Measurements from ENCODE around the gene PPP1R26. TPM values are rescaled to one million over a fixed set of nuclear protein-coding genes. Genes with fewer than 3 reads are reported as not detected.

The PPP1R26 gene, protein sequence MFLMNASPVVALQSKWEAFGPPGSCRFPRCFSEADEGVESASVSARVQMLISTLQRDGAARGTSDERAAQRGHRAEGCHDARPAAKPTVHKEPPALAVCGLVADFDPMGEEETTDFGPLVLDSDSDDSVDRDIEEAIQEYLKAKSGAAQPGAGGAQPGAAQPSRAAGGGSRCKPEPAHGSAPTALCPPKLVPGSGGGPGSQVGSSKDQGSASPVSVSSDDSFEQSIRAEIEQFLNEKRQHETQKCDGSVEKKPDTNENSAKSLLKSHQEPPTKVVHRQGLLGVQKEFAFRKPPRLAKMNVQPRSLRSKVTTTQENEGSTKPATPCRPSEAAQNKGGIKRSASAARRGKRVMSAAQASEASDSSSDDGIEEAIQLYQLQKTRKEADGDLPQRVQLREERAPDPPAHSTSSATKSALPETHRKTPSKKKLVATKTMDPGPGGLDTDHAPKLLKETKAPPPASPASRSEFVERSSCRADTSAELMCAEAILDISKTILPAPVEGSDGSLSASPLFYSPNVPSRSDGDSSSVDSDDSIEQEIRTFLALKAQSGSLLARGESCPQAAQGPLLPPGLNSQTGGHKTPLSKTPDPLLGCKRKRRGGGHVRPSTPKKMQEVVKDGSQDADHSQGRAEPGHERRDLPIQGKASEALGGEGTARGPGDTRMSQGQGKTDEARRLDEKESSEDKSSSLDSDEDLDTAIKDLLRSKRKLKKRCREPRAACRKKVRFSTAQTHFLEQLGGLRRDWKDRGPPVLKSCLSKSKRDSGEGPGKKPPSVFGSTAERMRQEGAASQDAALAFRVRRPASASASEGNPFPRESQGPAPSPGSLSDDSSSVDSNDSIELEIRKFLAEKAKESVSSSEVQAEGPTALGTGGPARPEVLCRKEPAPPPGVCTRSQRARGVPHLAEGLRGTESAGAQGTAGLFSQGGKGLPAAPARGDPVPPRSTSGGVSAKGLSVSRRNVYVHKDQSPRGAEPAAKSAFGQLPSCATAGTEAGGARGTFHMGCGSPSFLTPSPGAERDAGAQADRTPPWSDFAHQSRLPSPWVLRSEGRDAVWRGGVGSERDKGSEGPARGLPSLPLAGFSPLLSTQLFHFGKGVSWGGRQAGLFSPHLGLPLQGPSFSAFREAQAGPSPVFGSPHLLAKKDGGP (N-terminal part only)
- total RNA-seq (2012; rRNA removed) (3.8 and 4.4 TPM in 2 replicates), polyA plus RNA-seq (2012; rRNA removed) (5.6 and 6.0 TPM in 2 replicates), Bru-seq, nascent RNA (percentile 47 among the genes with signal in this experiment), BruChase-seq, experiment 1, labeled RNA remaining after a 6-hour chase (percentile 60 among the genes with signal in this experiment), BruChase-seq, experiment 2, labeled RNA remaining after a 2-hour chase (percentile 60 among the genes with signal in this experiment)
- 3.3 and 5.6 TPM in 2 replicates for polyA plus RNA-seq (2012; cell fraction: cytosol; rRNA removed)
- polyA plus RNA-seq (2012; cell fraction: nucleus; rRNA removed; ENCODE audit: low replicate concordance) = 9.3 and 10.5 TPM in 2 replicates
- long read RNA-seq, full-length matches to known transcripts = 11 of 13 reads
- long read RNA-seq, partial matches to known transcripts = 0 of 13 reads
- long read RNA-seq, other reads (novel, unspliced or antisense) = 2 of 13 reads

DNA sequence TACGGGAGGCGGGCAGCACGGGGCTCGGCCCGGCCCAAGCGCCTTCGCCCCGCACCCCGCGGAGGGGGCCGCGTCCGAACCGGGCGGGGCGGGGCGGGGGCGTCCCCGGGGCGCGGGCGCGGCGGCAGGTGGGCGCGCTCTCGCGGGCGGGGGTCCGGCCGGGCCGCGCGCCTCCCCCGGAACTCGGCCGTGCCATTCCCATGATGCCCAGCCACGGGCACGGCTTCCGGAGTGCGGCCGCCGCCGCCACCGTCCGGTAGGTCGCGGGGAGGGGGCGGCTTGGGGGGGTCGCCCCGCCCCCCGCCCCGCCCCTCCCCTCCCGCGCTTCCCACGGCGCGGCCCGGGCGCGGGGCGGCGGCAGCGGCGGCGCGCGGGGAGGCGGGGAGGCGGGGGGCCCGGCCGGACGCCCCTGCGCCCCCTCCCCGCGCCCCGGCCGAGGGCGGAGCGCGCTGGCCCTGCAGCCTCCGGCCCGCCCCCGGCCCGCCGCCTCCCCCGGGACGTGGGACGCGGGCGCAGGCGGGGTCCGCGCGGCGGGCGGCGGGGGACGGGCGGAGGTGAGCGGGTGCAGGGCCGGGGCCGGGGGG lies at the start of gene PPP1R26:
Gene PPP1R26, plus strand, starts transcription at position 314 of the 584 bp plus-strand sequence. CDS start 4,729 bp downstream, outside the sequence.
- H3K79me1 ChIP-seq (ENCODE audit: low read depth in 1 of 2, low read length in 2 of 2) = peaks cover 16 to 17% of the 10 kb centered on the region in 2 experiments; a peak in 2 of 4 replicates
- H3K27ac ChIP-seq (ENCODE audit: insufficient read depth, low read length) = peak within 1 kb of the TSS; percentile 1; the same call in 1 of the 2 replicates
- no peak within 1 kb of the TSS for H4K91ac ChIP-seq (ENCODE audit: insufficient read depth, low read depth, low read length)
- peak within 1 kb of the TSS; percentile 99 for H2AFZ ChIP-seq (replicated peaks; ENCODE audit: low read length, poor library complexity)
- peak within 1 kb of the TSS; percentile 38; the same call in 1 of the 2 replicates for H3K4ac ChIP-seq (ENCODE audit: low read depth, low read length)
- H3K36me3 ChIP-seq (ENCODE audit: control insufficient read depth, insufficient read depth, low read length) = peaks cover 7% of the 10 kb centered on the region; the same call in 1 of the 2 replicates
- H4K5ac ChIP-seq (ENCODE audit: low read depth, low read length) = no peak within 1 kb of the TSS
- POLR2A ChIA-PET (ENCODE audit: unreplicated experiment) = no interaction called here
- H3K27me3 ChIP-seq (ENCODE audit: control insufficient read depth, insufficient read depth, low read length) = no peaks in the 10 kb centered on the region
- dilution Hi-C loops (cut with HindIII; ENCODE audit: low sequenced_read_pairs, unreplicated experiment) (no loop called here), in situ Hi-C loops (cut with MboI; ENCODE audit: low sequenced_read_pairs) (no loop called here), intact Hi-C loops (cut with micrococcal nuclease) (loop anchor here (2.0 kb wide), 1 partner anchor 393 kb away; the partner anchor contains the start of gene OLFM1)
- H2AK5ac ChIP-seq (ENCODE audit: low read depth, low read length) = no peak within 1 kb of the TSS
- peak within 1 kb of the TSS; percentile 49 to 70; a peak in 2 of 4 replicates for H4K8ac ChIP-seq (ENCODE audit: low read depth in 2 of 2, low read length in 2 of 2)
- no peak within 1 kb of the TSS; the same call in 1 of the 2 replicates for H3K18ac ChIP-seq (ENCODE audit: low read depth, low read length)
- whole genome bisulfite sequencing, 2 experiments (ENCODE audit: extremely low coverage in 2 of 2, insufficient read length in 1 of 2) = 2% methylated on average over 11 of the region's 103 CpGs; no CpG with 5 or more reads in 1 of the 2 experiments
- peak within 1 kb of the TSS; percentile 89 for H3K4me2 ChIP-seq (ENCODE audit: low read depth, low read length)
- DNase-seq (no peak), ATAC-seq (ENCODE audit: low read depth) (peak; percentile 41)
- H3K23ac ChIP-seq (ENCODE audit: low read depth, low read length) = no peak within 1 kb of the TSS
- no peaks in the 10 kb centered on the region; the same call in 1 of the 2 replicates for H4K20me1 ChIP-seq (ENCODE audit: insufficient read depth, low read length)
- no peak within 1 kb of the TSS for H2BK15ac ChIP-seq (ENCODE audit: low read depth, low read length)
- no peaks in the 10 kb centered on the region for H3K9me3 ChIP-seq (ENCODE audit: control insufficient read depth, insufficient read depth, low read length)
- CTCF ChIA-PET = interaction anchor here (0.6 to 1.2 kb wide), 2 partner anchors 25 to 153 kb away, joined by 4 to 5 read pairs; no protein-coding TSS in a partner anchor
- H2BK20ac ChIP-seq (ENCODE audit: low read depth, low read length) = no peak within 1 kb of the TSS
- peak within 1 kb of the TSS; percentile 37 for H3K9ac ChIP-seq (ENCODE audit: low read depth, low read length)
- no TSS peak for BruUV-seq (replicated peaks)
- peaks cover 5% of the 10 kb centered on the region; the same call in 1 of the 2 replicates for H3K4me1 ChIP-seq (ENCODE audit: control insufficient read depth, insufficient read depth, low read length)
- peak within 1 kb of the TSS; percentile 72 for H3K14ac ChIP-seq (replicated peaks; ENCODE audit: low read depth, low read length)
- no peak within 1 kb of the TSS for H2BK5ac ChIP-seq (ENCODE audit: low read depth, low read length, poor library complexity, severe bottlenecking)
- no peaks in the 10 kb centered on the region for H3K9me1 ChIP-seq (ENCODE audit: insufficient read depth, low read length)
- H3K56ac ChIP-seq (ENCODE audit: extremely low read depth, insufficient read depth, low read length) = no peak within 1 kb of the TSS
- H3K4me3 ChIP-seq (ENCODE audit: insufficient read depth, low read depth, low read length) = peak within 1 kb of the TSS; percentile 78
- no peak within 1 kb of the TSS for H2BK120ac ChIP-seq (ENCODE audit: low read depth, low read length)
- H2AK9ac ChIP-seq (replicated peaks; ENCODE audit: low read depth, low read length, poor library complexity) = peak within 1 kb of the TSS; percentile 53
- no peak for TF ChIP-seq RFX5 (IDR thresholded peaks at IDR 0.05; ENCODE audit: low read depth, low read length)
- TF ChIP-seq POLR2A (IDR thresholded peaks at IDR 0.05; ENCODE audit: low read depth, low read length) = no peak
- TF ChIP-seq, protein P1, sequence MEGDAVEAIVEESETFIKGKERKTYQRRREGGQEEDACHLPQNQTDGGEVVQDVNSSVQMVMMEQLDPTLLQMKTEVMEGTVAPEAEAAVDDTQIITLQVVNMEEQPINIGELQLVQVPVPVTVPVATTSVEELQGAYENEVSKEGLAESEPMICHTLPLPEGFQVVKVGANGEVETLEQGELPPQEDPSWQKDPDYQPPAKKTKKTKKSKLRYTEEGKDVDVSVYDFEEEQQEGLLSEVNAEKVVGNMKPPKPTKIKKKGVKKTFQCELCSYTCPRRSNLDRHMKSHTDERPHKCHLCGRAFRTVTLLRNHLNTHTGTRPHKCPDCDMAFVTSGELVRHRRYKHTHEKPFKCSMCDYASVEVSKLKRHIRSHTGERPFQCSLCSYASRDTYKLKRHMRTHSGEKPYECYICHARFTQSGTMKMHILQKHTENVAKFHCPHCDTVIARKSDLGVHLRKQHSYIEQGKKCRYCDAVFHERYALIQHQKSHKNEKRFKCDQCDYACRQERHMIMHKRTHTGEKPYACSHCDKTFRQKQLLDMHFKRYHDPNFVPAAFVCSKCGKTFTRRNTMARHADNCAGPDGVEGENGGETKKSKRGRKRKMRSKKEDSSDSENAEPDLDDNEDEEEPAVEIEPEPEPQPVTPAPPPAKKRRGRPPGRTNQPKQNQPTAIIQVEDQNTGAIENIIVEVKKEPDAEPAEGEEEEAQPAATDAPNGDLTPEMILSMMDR (conservative IDR thresholded peaks at IDR 0.05; ENCODE audit: low read depth, low read length) = no peak
- TF ChIP-seq CHD1 (IDR thresholded peaks at IDR 0.05; ENCODE audit: low read depth, low read length) = no peak
- TF ChIP-seq, protein P2, sequence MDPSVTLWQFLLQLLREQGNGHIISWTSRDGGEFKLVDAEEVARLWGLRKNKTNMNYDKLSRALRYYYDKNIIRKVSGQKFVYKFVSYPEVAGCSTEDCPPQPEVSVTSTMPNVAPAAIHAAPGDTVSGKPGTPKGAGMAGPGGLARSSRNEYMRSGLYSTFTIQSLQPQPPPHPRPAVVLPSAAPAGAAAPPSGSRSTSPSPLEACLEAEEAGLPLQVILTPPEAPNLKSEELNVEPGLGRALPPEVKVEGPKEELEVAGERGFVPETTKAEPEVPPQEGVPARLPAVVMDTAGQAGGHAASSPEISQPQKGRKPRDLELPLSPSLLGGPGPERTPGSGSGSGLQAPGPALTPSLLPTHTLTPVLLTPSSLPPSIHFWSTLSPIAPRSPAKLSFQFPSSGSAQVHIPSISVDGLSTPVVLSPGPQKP (IDR thresholded peaks at IDR 0.05; ENCODE audit: borderline replicate concordance, low read depth, low read length) = no peak
- no peak for TF ChIP-seq RCOR1 (IDR thresholded peaks at IDR 0.05; ENCODE audit: insufficient replicate concordance, low read length)
- no peak for TF ChIP-seq MAZ (IDR thresholded peaks at IDR 0.05; ENCODE audit: borderline replicate concordance, low read depth, low read length)
- no peak for TF ChIP-seq FOS (IDR thresholded peaks at IDR 0.05; ENCODE audit: low read depth, low read length)
